ENCODE measurements around the gene ACOT13. TPM values are rescaled to one million over a fixed set of nuclear protein-coding genes. Genes with fewer than 3 reads are reported as not detected.

Gene ACOT13
- total RNA-seq, 2 experiments from 2014 or later: 1.5 TPM

GRCh38 chr6:24691550-24691949 is 24.7 kb downstream of the ACOT13 start:
- no peak for DNase-seq
- no peak for ATAC-seq (ENCODE audit: poor library complexity)
- H3K9me3 ChIP-seq (ENCODE audit: control insufficient read depth in 1 of 2, insufficient read depth in 1 of 2, low read length in 2 of 2): no peaks in the 10 kb centered on the region
- ChIA-PET CTCF (interaction anchor here (2.0 kb wide), 2 partner anchors 108 to 110 kb away, joined by 5 to 7 read pairs; no protein-coding TSS in a partner anchor), POLR2A (interaction anchor here (0.8 kb wide), 1 partner anchor 24 kb away, joined by 3 read pairs; the partner anchor contains the start of gene ACOT13)
- TF ChIP-seq, protein P1, sequence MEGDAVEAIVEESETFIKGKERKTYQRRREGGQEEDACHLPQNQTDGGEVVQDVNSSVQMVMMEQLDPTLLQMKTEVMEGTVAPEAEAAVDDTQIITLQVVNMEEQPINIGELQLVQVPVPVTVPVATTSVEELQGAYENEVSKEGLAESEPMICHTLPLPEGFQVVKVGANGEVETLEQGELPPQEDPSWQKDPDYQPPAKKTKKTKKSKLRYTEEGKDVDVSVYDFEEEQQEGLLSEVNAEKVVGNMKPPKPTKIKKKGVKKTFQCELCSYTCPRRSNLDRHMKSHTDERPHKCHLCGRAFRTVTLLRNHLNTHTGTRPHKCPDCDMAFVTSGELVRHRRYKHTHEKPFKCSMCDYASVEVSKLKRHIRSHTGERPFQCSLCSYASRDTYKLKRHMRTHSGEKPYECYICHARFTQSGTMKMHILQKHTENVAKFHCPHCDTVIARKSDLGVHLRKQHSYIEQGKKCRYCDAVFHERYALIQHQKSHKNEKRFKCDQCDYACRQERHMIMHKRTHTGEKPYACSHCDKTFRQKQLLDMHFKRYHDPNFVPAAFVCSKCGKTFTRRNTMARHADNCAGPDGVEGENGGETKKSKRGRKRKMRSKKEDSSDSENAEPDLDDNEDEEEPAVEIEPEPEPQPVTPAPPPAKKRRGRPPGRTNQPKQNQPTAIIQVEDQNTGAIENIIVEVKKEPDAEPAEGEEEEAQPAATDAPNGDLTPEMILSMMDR (IDR thresholded peaks at IDR 0.05): no peak
- H3K27ac ChIP-seq (ENCODE audit: low read depth in 1 of 2, low read length in 2 of 2): no peak overlapping the region
- H3K4me3 ChIP-seq (ENCODE audit: low read length): no peak overlapping the region
- H3K4me1 ChIP-seq (ENCODE audit: insufficient read depth, low read length): no peaks in the 10 kb centered on the region
- Mint-ChIP-seq H3K9me3 (no peaks in the 10 kb centered on the region), H3K27ac (no peak overlapping the region), H3K27me3 (no peaks in the 10 kb centered on the region), H3K4me1 (ENCODE audit: low read depth) (peaks cover 20% of the 10 kb centered on the region), H3K36me3 (ENCODE audit: low read depth) (peaks cover 8% of the 10 kb centered on the region), H3K4me3 (no peak overlapping the region)
- H3K36me3 ChIP-seq (ENCODE audit: insufficient read depth, low read length): no peaks in the 10 kb centered on the region
- intact Hi-C loops (cut with DNase I, micrococcal nuclease): loop anchor here in 1 of 2 experiments (5.0 to 10.0 kb wide), 2 partner anchors 197 to 264 kb away; partner anchors contain the start of gene ALDH5A1
- H3K27me3 ChIP-seq (ENCODE audit: control insufficient read depth in 1 of 2, insufficient read depth in 2 of 2, low read length in 2 of 2): no peaks in the 10 kb centered on the region

DNA sequence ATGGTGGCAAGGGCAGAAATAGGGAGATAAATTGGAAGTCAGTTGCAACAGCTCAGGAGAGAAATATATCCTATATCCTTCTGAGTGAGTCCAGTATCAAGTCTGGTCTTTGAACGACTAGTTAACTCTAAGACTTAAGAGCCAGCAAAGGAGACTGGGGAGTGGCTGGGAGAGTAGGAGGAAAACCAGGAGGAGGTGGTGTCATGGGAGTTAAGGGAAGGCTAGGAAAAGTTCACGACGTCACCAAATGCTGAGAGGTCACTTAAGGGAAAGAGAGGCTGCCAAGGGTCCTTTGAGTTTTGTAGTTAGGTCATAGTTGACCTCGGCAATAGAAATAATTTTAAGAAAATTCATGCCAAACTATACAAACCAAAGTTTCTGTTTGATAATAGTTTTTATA is 25.1 kb downstream of the ACOT13 start:
- Histone ChIP-seq H3K36me3 (ENCODE audit: insufficient read depth, low read length) (no peaks in the 10 kb centered on the region), H3K4me1 (ENCODE audit: insufficient read depth, low read length) (no peaks in the 10 kb centered on the region), H3K9me3 (ENCODE audit: control insufficient read depth in 1 of 2, insufficient read depth in 1 of 2, low read length in 2 of 2) (no peaks in the 10 kb centered on the region), H3K27me3 (ENCODE audit: control insufficient read depth in 1 of 2, insufficient read depth in 2 of 2, low read length in 2 of 2) (no peaks in the 10 kb centered on the region), H3K27ac (ENCODE audit: low read depth in 1 of 2, low read length in 2 of 2) (no peak overlapping the region), H3K4me3 (ENCODE audit: low read length) (no peak overlapping the region)
- DNase-seq (no peak), ATAC-seq (ENCODE audit: poor library complexity) (no peak)
- ChIA-PET CTCF (interaction anchor here (2.0 kb wide), 2 partner anchors 109 to 111 kb away, joined by 5 to 7 read pairs; no protein-coding TSS in a partner anchor), POLR2A (interaction anchor here (0.8 kb wide), 1 partner anchor 25 kb away, joined by 3 read pairs; the partner anchor contains the start of gene ACOT13)
- Mint-ChIP-seq H3K27ac (no peak overlapping the region), H3K9me3 (no peaks in the 10 kb centered on the region), H3K4me3 (no peak overlapping the region), H3K36me3 (ENCODE audit: low read depth) (peaks cover 5% of the 10 kb centered on the region), H3K27me3 (no peaks in the 10 kb centered on the region), H3K4me1 (ENCODE audit: low read depth) (peaks cover 20% of the 10 kb centered on the region)
- TF ChIP-seq, protein P1 (IDR thresholded peaks at IDR 0.05): no peak
- intact Hi-C loops (cut with DNase I, micrococcal nuclease): loop anchor here in 1 of 2 experiments (5.0 to 10.0 kb wide), 2 partner anchors 197 to 265 kb away; partner anchors contain the start of gene ALDH5A1

DNA sequence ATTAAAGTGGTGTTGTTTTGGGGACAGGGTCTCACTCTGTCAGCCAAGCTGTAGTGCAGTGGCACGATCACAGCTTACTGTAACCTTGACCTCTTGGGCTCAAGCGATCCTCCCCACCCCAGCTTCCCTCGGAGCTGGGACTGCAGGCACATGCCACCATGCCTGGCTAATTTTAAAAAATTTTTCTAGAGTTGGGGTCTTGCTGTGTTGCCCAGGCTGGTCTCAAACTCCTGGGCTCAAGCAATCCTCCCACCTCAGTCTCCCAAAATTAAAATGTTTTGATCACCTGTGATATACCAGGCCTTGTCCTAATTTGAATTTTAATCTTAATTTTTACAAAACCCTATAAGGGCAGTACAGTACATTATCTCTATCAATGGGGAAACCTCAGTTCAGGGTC is 25.5 kb downstream of the ACOT13 start:
- H3K9me3 ChIP-seq (ENCODE audit: control insufficient read depth in 1 of 2, insufficient read depth in 1 of 2, low read length in 2 of 2): no peaks in the 10 kb centered on the region
- Mint-ChIP-seq H3K36me3 (ENCODE audit: low read depth) (peaks cover 2% of the 10 kb centered on the region), H3K27ac (no peak overlapping the region), H3K4me3 (no peak overlapping the region), H3K27me3 (no peaks in the 10 kb centered on the region), H3K4me1 (ENCODE audit: low read depth) (peaks cover 20% of the 10 kb centered on the region), H3K9me3 (no peaks in the 10 kb centered on the region)
- H3K27me3 ChIP-seq (ENCODE audit: control insufficient read depth in 1 of 2, insufficient read depth in 2 of 2, low read length in 2 of 2): no peaks in the 10 kb centered on the region
- TF ChIP-seq, protein P1 (IDR thresholded peaks at IDR 0.05): no peak
- no peaks in the 10 kb centered on the region for H3K36me3 ChIP-seq (ENCODE audit: insufficient read depth, low read length)
- no peak overlapping the region for H3K27ac ChIP-seq (ENCODE audit: low read depth in 1 of 2, low read length in 2 of 2)
- no peak overlapping the region for H3K4me3 ChIP-seq (ENCODE audit: low read length)
- POLR2A ChIA-PET: interaction anchor here (0.6 kb wide), 1 partner anchor 26 kb away, joined by 3 read pairs; the partner anchor contains the start of genes ACOT13 and TDP2
- H3K4me1 ChIP-seq (ENCODE audit: insufficient read depth, low read length): no peaks in the 10 kb centered on the region
- intact Hi-C loops (cut with DNase I, micrococcal nuclease): loop anchor here in 1 of 2 experiments (5.0 to 10.0 kb wide), 2 partner anchors 198 to 265 kb away; partner anchors contain the start of gene ALDH5A1
- CTCF ChIA-PET: interaction anchor here (2.0 kb wide), 2 partner anchors 109 to 111 kb away, joined by 5 to 7 read pairs; no protein-coding TSS in a partner anchor
- ATAC-seq (ENCODE audit: poor library complexity) (no peak), DNase-seq (no peak)
